ENCODE data around the gene THSD4. TPM values are rescaled to one million over a fixed set of nuclear protein-coding genes. Genes with fewer than 3 reads are reported as not detected.

Gene THSD4
- total RNA-seq, 4 donors from 2014 or later, result 10.7 to 59.5 (median 49.0) TPM

GRCh38 chr15:71549091-71549490 lies 433.8 kb downstream of the THSD4 start:
- no peaks in the 10 kb centered on the region for H3K27me3 ChIP-seq
- TF ChIP-seq CTCF (IDR thresholded peaks at IDR 0.05) (no peak), POLR2A (IDR thresholded peaks at IDR 0.05) (no peak)
- DNase-seq, result no peak
- H3K4me3 ChIP-seq, result no peak overlapping the region
- no peaks in the 10 kb centered on the region for H3K4me1 ChIP-seq
- H3K9me3 ChIP-seq, result no peaks in the 10 kb centered on the region
- H3K36me3 ChIP-seq, result no peaks in the 10 kb centered on the region
- H3K27ac ChIP-seq, result no peak overlapping the region

GRCh38 chr15:71549697-71550096 lies 434.4 kb downstream of the THSD4 start:
- no peak for DNase-seq
- Histone ChIP-seq H3K27ac (no peak overlapping the region), H3K27me3 (no peaks in the 10 kb centered on the region), H3K36me3 (no peaks in the 10 kb centered on the region), H3K4me3 (no peak overlapping the region), H3K9me3 (no peaks in the 10 kb centered on the region), H3K4me1 (no peaks in the 10 kb centered on the region)
- TF ChIP-seq CTCF (IDR thresholded peaks at IDR 0.05) (no peak), POLR2A (IDR thresholded peaks at IDR 0.05) (no peak)

DNA sequence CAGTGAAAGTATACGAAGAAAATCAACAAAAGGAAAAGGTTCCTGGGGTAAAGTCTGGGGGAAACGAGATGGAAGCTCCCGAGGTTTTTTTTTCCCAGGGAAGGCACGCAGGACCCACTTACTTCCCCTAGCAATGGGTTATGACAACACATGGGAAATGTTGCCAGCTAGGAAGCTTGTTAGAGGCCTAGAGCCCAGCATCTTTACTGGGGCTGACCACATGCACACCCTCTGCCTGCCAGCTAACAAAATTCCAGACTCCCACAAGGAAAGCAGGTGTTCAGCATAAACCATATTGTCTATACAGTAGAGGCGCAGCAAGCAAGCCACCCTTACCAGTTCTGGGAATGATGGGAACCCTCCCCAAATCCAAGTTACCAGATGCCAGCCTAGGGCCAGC lies 436.3 kb downstream of the THSD4 start:
- H3K4me3 ChIP-seq, result no peak overlapping the region
- H3K9me3 ChIP-seq, result no peaks in the 10 kb centered on the region
- H3K4me1 ChIP-seq, result no peaks in the 10 kb centered on the region
- no peak overlapping the region for H3K27ac ChIP-seq
- no peak for DNase-seq
- no peaks in the 10 kb centered on the region for H3K27me3 ChIP-seq
- H3K36me3 ChIP-seq, result no peaks in the 10 kb centered on the region
- no peak for TF ChIP-seq POLR2A (IDR thresholded peaks at IDR 0.05)
- no peak for TF ChIP-seq CTCF (IDR thresholded peaks at IDR 0.05)

DNA sequence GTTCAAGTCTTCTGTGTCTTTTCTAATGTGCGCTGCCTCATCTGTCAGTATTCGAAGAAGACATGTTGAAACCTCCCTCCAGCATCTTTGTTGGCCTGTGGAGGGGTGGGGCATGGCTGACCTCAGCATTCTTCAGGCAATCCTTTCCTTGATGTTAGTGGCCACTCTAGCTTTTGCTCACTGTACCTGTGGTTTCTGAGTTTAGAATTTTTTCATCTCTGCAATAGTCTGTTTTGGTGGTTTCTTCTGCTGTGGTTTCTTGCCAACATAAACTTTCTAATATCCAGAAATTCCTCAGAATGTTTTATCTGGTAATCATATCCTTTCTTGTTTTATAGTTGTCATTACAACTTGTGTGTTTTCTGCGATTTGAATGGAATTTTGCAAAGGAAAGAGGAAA lies 443.8 kb downstream of the THSD4 start:
- H3K27me3 ChIP-seq, result no peaks in the 10 kb centered on the region
- no peaks in the 10 kb centered on the region for H3K4me1 ChIP-seq
- no peak for TF ChIP-seq CTCF (IDR thresholded peaks at IDR 0.05)
- TF ChIP-seq POLR2A (IDR thresholded peaks at IDR 0.05), result no peak
- no peak overlapping the region for H3K4me3 ChIP-seq
- no peaks in the 10 kb centered on the region for H3K36me3 ChIP-seq
- no peaks in the 10 kb centered on the region for H3K9me3 ChIP-seq
- no peak overlapping the region for H3K27ac ChIP-seq
- DNase-seq, result no peak

DNA sequence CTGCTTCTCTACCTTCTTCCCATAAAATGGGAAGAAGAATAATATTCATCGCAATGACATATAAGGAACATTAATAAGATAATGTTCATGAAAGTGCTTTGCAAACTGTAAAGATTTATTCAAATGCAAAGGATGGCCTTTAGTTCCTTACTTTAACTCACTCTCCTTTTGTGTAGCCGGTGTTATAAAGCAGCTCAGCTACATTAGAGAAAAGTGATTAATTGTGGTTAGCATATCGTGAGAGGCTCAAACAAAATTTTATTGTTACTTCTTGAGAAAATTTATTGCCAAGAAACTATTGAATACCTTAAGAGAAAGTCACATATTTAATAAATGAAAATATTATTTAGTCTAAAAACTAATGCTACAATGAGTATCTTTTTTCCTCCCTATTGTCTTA lies 444.3 kb downstream of the THSD4 start:
- Histone ChIP-seq H3K36me3 (no peaks in the 10 kb centered on the region), H3K9me3 (no peaks in the 10 kb centered on the region), H3K27ac (no peak overlapping the region), H3K4me3 (no peak overlapping the region), H3K4me1 (no peaks in the 10 kb centered on the region), H3K27me3 (no peaks in the 10 kb centered on the region)
- TF ChIP-seq CTCF (IDR thresholded peaks at IDR 0.05), result no peak
- DNase-seq, result no peak

DNA sequence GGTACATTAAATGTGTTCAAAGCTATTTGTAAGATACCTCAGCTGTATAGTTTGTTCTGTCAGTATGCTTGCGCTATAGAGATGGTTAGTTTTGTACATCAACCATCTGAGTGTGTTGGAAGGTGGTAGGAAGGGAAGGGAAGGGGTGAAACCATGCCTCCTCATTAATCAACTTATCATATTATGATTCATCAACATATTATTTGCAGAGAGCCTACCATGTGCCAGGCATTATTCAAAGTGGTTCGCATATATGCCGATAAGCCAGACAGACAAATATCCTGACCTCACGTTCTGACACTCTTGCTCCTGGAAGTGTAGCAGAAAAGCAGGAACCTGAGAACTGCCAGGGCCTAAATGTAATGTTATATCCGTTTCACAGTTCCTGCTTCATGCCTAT lies 447.0 kb downstream of the THSD4 start:
- no peak overlapping the region for H3K4me3 ChIP-seq
- no peaks in the 10 kb centered on the region for H3K9me3 ChIP-seq
- H3K4me1 ChIP-seq, result no peaks in the 10 kb centered on the region
- H3K27ac ChIP-seq, result no peak overlapping the region
- TF ChIP-seq POLR2A (IDR thresholded peaks at IDR 0.05) (no peak), CTCF (IDR thresholded peaks at IDR 0.05) (no peak)
- H3K27me3 ChIP-seq, result no peaks in the 10 kb centered on the region
- no peaks in the 10 kb centered on the region for H3K36me3 ChIP-seq
- DNase-seq, result no peak
